HepG2 (cell line): ENCODE results near the gene CTNNBL1. TPM values are rescaled to one million over a fixed set of nuclear protein-coding genes. Genes with fewer than 3 reads are reported as not detected.

Experiments used
- ARID3A ChIP-seq: IDR thresholded peaks from 2 replicates; pipeline ENCODE4 v1.6.1; 2012; ENCODE audit warnings: low read depth, low read length, improper control_type of control experiment
- HDAC1 ChIP-seq: sonication (generic); formaldehyde crosslinking; IDR thresholded peaks from 2 replicates; pipeline ENCODE4 v1.5.1; 2020; ENCODE audit warnings: mild to moderate bottlenecking, missing genetic modification reagents
- HES4 ChIP-seq: sonication (generic); formaldehyde crosslinking; IDR thresholded peaks from 2 replicates; pipeline ENCODE4 v1.9.0; 2021; ENCODE audit warnings: mild to moderate bottlenecking, missing genetic modification reagents, borderline replicate concordance
- HMGXB4 ChIP-seq, 2 experiments: sonication (generic) in 1 of 2; formaldehyde crosslinking in 1 of 2; IDR thresholded peaks; 2 replicates each; pipeline versions ENCODE4 v1.4.0 to v1.6.1; 2018 to 2020; ENCODE audit warnings: missing genetic modification reagents in 2 of 2, borderline replicate concordance in 1 of 2, low read depth in 1 of 2, mild to moderate bottlenecking in 1 of 2, missing biosample characterization in 1 of 2
- HNRNPL ChIP-seq: fragments of 200-400 bp; formaldehyde crosslinking; IDR thresholded peaks from 2 replicates; pipeline ENCODE4 v1.6.1; 2017; ENCODE audit warnings: mild to moderate bottlenecking, low read depth, low read length
- NRL ChIP-seq: sonication (generic); formaldehyde crosslinking; IDR thresholded peaks from 2 replicates; pipeline ENCODE4 v1.5.0; 2020; ENCODE audit warnings: missing genetic modification reagents, mild to moderate bottlenecking, moderate library complexity, borderline replicate concordance
- PBX3 ChIP-seq: sonication (generic); formaldehyde crosslinking; IDR thresholded peaks from 2 replicates; pipeline ENCODE4 v1.8.1; 2023; ENCODE audit warnings: missing genetic modification reagents, inconsistent platforms, borderline replicate concordance
- REL ChIP-seq: sonication (generic); formaldehyde crosslinking; conservative IDR thresholded peaks from 2 replicates; pipeline ENCODE4 v1.8.0; 2022; ENCODE audit warnings: mild to moderate bottlenecking, missing genetic modification reagents, moderate library complexity
- SAFB2 ChIP-seq: sonication (generic); formaldehyde crosslinking; IDR thresholded peaks from 2 replicates; pipeline ENCODE4 v1.5.1; 2020; ENCODE audit warnings: missing genetic modification reagents, low read depth, mild to moderate bottlenecking, borderline replicate concordance
- SOX6 ChIP-seq, 2 experiments: fragments of 450-650 bp in 1 of 2; sonication (generic) in 1 of 2; formaldehyde crosslinking in 1 of 2; IDR thresholded peaks; 2 replicates each; pipeline versions ENCODE4 v1.4.0 to v1.6.1; 2017 to 2020; ENCODE audit warnings: antibody characterized with exemption in 1 of 2, mild to moderate bottlenecking in 1 of 2, missing genetic modification reagents in 1 of 2
- ZBTB21 ChIP-seq: sonication (generic); formaldehyde crosslinking; IDR thresholded peaks from 2 replicates; pipeline ENCODE4 v1.4.0; 2020; ENCODE audit warnings: missing genetic modification reagents
- ZFX ChIP-seq: sonication (generic); formaldehyde crosslinking; IDR thresholded peaks from 2 replicates; pipeline ENCODE4 v1.4.0; 2020; ENCODE audit warnings: mild to moderate bottlenecking, low read depth, missing genetic modification reagents, moderate library complexity
- ZNF280B ChIP-seq: sonication (generic); formaldehyde crosslinking; IDR thresholded peaks from 2 replicates; pipeline ENCODE4 v1.5.0; 2020; ENCODE audit warnings: missing genetic modification reagents, mild to moderate bottlenecking, borderline replicate concordance
- ZNF44 ChIP-seq: sonication (generic); formaldehyde crosslinking; IDR thresholded peaks from 2 replicates; pipeline ENCODE4 v1.5.1; 2020; ENCODE audit warnings: mild to moderate bottlenecking, missing genetic modification reagents
- ZNF577 ChIP-seq: sonication (generic); formaldehyde crosslinking; IDR thresholded peaks from 2 replicates; pipeline ENCODE4 v1.4.0; 2020; ENCODE audit warnings: mild to moderate bottlenecking, low read depth, missing genetic modification reagents, borderline replicate concordance
- ZNF616 ChIP-seq: sonication (generic); formaldehyde crosslinking; IDR thresholded peaks from 2 replicates; pipeline ENCODE4 v1.5.0; 2020; ENCODE audit warnings: low read depth, mild to moderate bottlenecking, missing genetic modification reagents
- ZNF850 ChIP-seq: sonication (generic); formaldehyde crosslinking; conservative IDR thresholded peaks from 2 replicates; pipeline ENCODE4 v1.9.0; 2021; ENCODE audit warnings: mild to moderate bottlenecking, missing genetic modification reagents
- polyA plus RNA-seq, 8 experiments: library from polyadenylated mRNA; depleted of rRNA in 3 of 8; stranded (reverse) in 7 of 8; unstranded in 1 of 8; fragments of >200 nt; fragmentation: Illumina TruSeq in 4 of 8; extraction: Trizol in 4 of 8; gene quantifications; 2 replicates each; pipeline versions ENCODE4 v1.2.1 to v1.2.3, GENCODE V29; 2011 to 2016; ENCODE audit warnings: low read depth in 4 of 8, missing spikeins in 1 of 8, mixed read lengths in 1 of 8; ENCODE audit not compliant: insufficient read depth in 1 of 8
- total RNA-seq, 5 experiments: library from RNA; depleted of rRNA; stranded (reverse); fragments of >200 nt; fragmentation: Illumina TruSeq; extraction: Trizol; gene quantifications; 2 replicates each; pipeline ENCODE4 v1.2.3, GENCODE V29; 2016; ENCODE audit warnings: low read depth in 1 of 5
- TF ChIP-seq, protein P1 (sequence below): sonication (generic); formaldehyde crosslinking; IDR thresholded peaks from 2 replicates; pipeline ENCODE4 v1.5.1; 2020; ENCODE audit warnings: missing genetic modification reagents, mild to moderate bottlenecking, borderline replicate concordance

CTNNBL1 gene
- total and polyA plus RNA-seq, 2 of the 13 experiments (the other 11 are each of a cell fraction or from before 2014, with no cell fraction given): 49.3 to 94.6 TPM

DNA sequence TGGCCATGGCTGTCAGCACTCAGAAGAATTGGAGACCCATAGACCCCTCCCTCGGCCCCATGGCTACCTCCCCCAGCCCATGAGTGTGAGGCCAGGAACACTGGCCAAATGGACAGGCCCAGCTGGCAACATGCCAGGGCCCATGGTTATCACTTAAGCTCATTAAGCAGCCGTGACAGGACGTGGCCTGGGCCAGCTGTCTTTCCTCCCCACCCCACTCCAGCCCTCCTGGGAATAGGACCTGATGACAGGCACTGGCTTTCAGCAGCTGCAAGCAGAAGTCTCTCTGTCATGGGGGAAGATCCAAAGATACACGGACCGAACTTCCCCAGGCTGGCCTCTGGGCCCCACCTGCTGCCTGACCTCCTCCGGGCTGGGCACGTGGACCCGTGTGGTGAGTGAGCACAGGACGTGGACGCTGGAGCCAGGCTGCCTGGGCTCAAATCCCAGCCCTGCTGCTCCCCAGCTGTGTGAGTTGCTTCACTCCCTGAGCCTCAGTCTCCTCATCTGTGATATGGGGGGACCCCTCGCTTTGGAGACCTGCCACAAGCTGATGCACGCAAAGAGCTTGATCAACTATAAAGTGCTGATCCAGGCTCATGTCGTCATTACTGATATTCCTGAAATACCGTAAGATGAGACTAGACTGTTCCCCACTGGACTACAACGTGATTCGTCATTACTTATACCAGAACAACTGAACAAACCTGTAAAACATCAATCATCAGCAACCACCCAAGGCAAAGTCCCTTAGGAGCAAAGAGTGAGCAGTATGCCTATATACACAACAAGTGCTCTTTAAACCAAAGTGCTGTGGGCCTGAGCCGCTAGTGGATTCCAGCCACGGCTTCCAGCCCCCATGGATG, 187.1 kb downstream of the CTNNBL1 start (continued):
- TF ChIP-seq ZFX: peak; percentile 23; the same call in 1 of the 2 replicates
- TF ChIP-seq, protein P1, sequence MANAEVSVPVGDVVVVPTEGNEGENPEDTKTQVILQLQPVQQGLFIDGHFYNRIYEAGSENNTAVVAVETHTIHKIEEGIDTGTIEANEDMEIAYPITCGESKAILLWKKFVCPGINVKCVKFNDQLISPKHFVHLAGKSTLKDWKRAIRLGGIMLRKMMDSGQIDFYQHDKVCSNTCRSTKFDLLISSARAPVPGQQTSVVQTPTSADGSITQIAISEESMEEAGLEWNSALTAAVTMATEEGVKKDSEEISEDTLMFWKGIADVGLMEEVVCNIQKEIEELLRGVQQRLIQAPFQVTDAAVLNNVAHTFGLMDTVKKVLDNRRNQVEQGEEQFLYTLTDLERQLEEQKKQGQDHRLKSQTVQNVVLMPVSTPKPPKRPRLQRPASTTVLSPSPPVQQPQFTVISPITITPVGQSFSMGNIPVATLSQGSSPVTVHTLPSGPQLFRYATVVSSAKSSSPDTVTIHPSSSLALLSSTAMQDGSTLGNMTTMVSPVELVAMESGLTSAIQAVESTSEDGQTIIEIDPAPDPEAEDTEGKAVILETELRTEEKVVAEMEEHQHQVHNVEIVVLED (CRISPR knock-in tag): 0 out of 2 replicates have a peak, but pooled peaks have one; percentile 32
- TF ChIP-seq HES4 (CRISPR knock-in tag): 0 out of 2 replicates have a peak, but pooled peaks have one; percentile 46
- 0 out of 4 replicates have a peak, but pooled peaks of 1 of the 2 experiments have one; percentile 24 for TF ChIP-seq HMGXB4 (CRISPR knock-in tag; IDR thresholded peaks at IDR 0.05; ENCODE audit: borderline replicate concordance in 1 of 2, low read depth in 1 of 2)
- TF ChIP-seq ZBTB21 (CRISPR knock-in tag): peak; percentile 81
- TF ChIP-seq ZNF44: no peak
- TF ChIP-seq PBX3 (CRISPR knock-in tag): no peak
- peak; percentile 31; the same call in 1 of the 2 replicates for TF ChIP-seq ZNF616 (CRISPR knock-in tag)
- no peak; the same call in 1 of the 2 replicates for TF ChIP-seq NRL (CRISPR knock-in tag)
- peak; percentile 18; the same call in 1 of the 2 replicates for TF ChIP-seq HNRNPL
- TF ChIP-seq ZNF850 (CRISPR knock-in tag): peak; percentile 80; the same call in 1 of the 2 replicates
- peak; percentile 41; the same call in 1 of the 2 replicates for TF ChIP-seq ARID3A
- no peak; the same call in 1 of the 2 replicates for TF ChIP-seq ZNF577 (CRISPR knock-in tag)
- TF ChIP-seq HDAC1 (CRISPR knock-in tag): peak; percentile 74
- TF ChIP-seq REL: no peak
- no peak for TF ChIP-seq SOX6 (IDR thresholded peaks at IDR 0.05)
- no peak; the same call in 1 of the 2 replicates for TF ChIP-seq SOX6 (CRISPR knock-in tag; IDR thresholded peaks at IDR 0.05)
- peak; percentile 78; the same call in 1 of the 2 replicates for TF ChIP-seq ZNF280B (CRISPR knock-in tag)
- peak; percentile 31; the same call in 1 of the 2 replicates for TF ChIP-seq SAFB2
